T-helper 2 cell treated with Interferon-gamma antibody and Interleukin-4, amounts not matched to agents 5 μg/mL and 100 μg/mL, for 36 hours (primary cell): ENCODE measurements around the gene DENND6B.
"Not testable (repeated sequence)": the region's sequence is repeated elsewhere in the genome, so short reads cannot be mapped to it uniquely, and the experiment has no call there.

Source experiments
- DNase-seq: peaks from one replicate; pipeline ENCODE4 v3.0.0; 2021; ENCODE audit warnings: low spot score
- H3K27ac Mint-ChIP-seq: one replicate; pipeline ENCODE4 v1.8.0; 2021; ENCODE audit warnings: mild to moderate bottlenecking, mixed read lengths
- H3K27me3 Mint-ChIP-seq: one replicate; pipeline ENCODE4 v1.8.0; 2021; ENCODE audit warnings: low read depth, mixed read lengths
- H3K36me3 Mint-ChIP-seq: one replicate; pipeline ENCODE4 v1.8.0; 2021; ENCODE audit warnings: low read depth, mixed read lengths
- H3K4me1 Mint-ChIP-seq: one replicate; pipeline ENCODE4 v1.8.0; 2021; ENCODE audit warnings: low read depth, mixed read lengths
- H3K4me3 Mint-ChIP-seq: one replicate; pipeline ENCODE4 v1.8.0; 2022; ENCODE audit warnings: mild to moderate bottlenecking, moderate library complexity, mixed read lengths
- H3K9me3 Mint-ChIP-seq: one replicate; pipeline ENCODE4 v1.8.0; 2021; ENCODE audit warnings: mixed read lengths

Gene DENND6B

GRCh38 chr22:50326225-50326955, 422 bp downstream of the DENND6B start:
- Mint-ChIP-seq H3K9me3 (no peaks in the 10 kb centered on the region), H3K36me3 (no peaks in the 10 kb centered on the region), H3K4me3 (peak overlapping the region; percentile 84), H3K27me3 (peaks cover 20% of the 10 kb centered on the region), H3K4me1 (peaks cover 5% of the 10 kb centered on the region), H3K27ac (peak overlapping the region; percentile 70)
- no peak for DNase-seq

- peak overlapping the region; percentile 84 for H3K4me3 Mint-ChIP-seq
- no peaks in the 10 kb centered on the region for H3K9me3 Mint-ChIP-seq
- DNase-seq: no peak
- no peaks in the 10 kb centered on the region for H3K36me3 Mint-ChIP-seq
- H3K27ac Mint-ChIP-seq: no peak overlapping the region
- peaks cover 16% of the 10 kb centered on the region for H3K27me3 Mint-ChIP-seq
- peaks cover 5% of the 10 kb centered on the region for H3K4me1 Mint-ChIP-seq
Measured at GRCh38 chr22:50325444-50326224, 1.2 kb downstream of the DENND6B start.

- H3K27ac Mint-ChIP-seq: no peak overlapping the region
- H3K4me1 Mint-ChIP-seq: peaks cover 5% of the 10 kb centered on the region
- H3K9me3 Mint-ChIP-seq: no peaks in the 10 kb centered on the region
- H3K27me3 Mint-ChIP-seq: peaks cover 16% of the 10 kb centered on the region
- no peaks in the 10 kb centered on the region for H3K36me3 Mint-ChIP-seq
- H3K4me3 Mint-ChIP-seq: no peak overlapping the region
- no peak for DNase-seq
Measured at GRCh38 chr22:50323900-50324299, 2.9 kb downstream of the DENND6B start.

- not testable (repeated sequence) for H3K4me1 Mint-ChIP-seq
- H3K27me3 Mint-ChIP-seq: peaks cover 16% of the 10 kb centered on the region
Measured at GRCh38 chr22:50322382-50323104, 4.3 kb downstream of the DENND6B start.

GRCh38 chr22:50320671-50321325, 6.0 kb downstream of the DENND6B start:
- Mint-ChIP-seq H3K27ac (no peak overlapping the region), H3K36me3 (no peaks in the 10 kb centered on the region), H3K4me3 (no peak overlapping the region), H3K4me1 (peaks cover 1% of the 10 kb centered on the region), H3K9me3 (no peaks in the 10 kb centered on the region), H3K27me3 (peaks cover 11% of the 10 kb centered on the region)
- no peak for DNase-seq

More at GRCh38 chr22:50322382-50323104, 4.3 kb downstream of the DENND6B start:
- not testable (repeated sequence) for H3K27ac Mint-ChIP-seq, DNase-seq, H3K4me3 Mint-ChIP-seq, H3K36me3 Mint-ChIP-seq, H3K9me3 Mint-ChIP-seq

GRCh38 chr22:50320116-50320515, 6.7 kb downstream of the DENND6B start:
- Mint-ChIP-seq H3K4me1 (peaks cover 5% of the 10 kb centered on the region), H3K4me3 (no peak overlapping the region), H3K36me3 (no peaks in the 10 kb centered on the region), H3K9me3 (no peaks in the 10 kb centered on the region), H3K27ac (no peak overlapping the region), H3K27me3 (peaks cover 6% of the 10 kb centered on the region)
- no peak for DNase-seq

GRCh38 chr22:50319503-50319951, 7.3 kb downstream of the DENND6B start:
- H3K4me1 Mint-ChIP-seq: peaks cover 5% of the 10 kb centered on the region

GRCh38 chr22:50318698-50319411, 8.0 kb downstream of the DENND6B start:
- Mint-ChIP-seq H3K27ac (no peak overlapping the region), H3K4me3 (no peak overlapping the region), H3K4me1 (peaks cover 8% of the 10 kb centered on the region), H3K27me3 (no peaks in the 10 kb centered on the region), H3K9me3 (no peaks in the 10 kb centered on the region), H3K36me3 (no peaks in the 10 kb centered on the region)
- DNase-seq: no peak

More at GRCh38 chr22:50319503-50319951, 7.3 kb downstream of the DENND6B start:
- H3K9me3 Mint-ChIP-seq: no peaks in the 10 kb centered on the region
- no peak overlapping the region for H3K27ac Mint-ChIP-seq
- no peak for DNase-seq
- no peak overlapping the region for H3K4me3 Mint-ChIP-seq
- H3K27me3 Mint-ChIP-seq: no peaks in the 10 kb centered on the region
- no peaks in the 10 kb centered on the region for H3K36me3 Mint-ChIP-seq

- H3K27ac Mint-ChIP-seq: no peak overlapping the region
- no peak overlapping the region for H3K4me3 Mint-ChIP-seq
- H3K27me3 Mint-ChIP-seq: no peaks in the 10 kb centered on the region
- no peaks in the 10 kb centered on the region for H3K36me3 Mint-ChIP-seq
- peaks cover 8% of the 10 kb centered on the region for H3K4me1 Mint-ChIP-seq
- H3K9me3 Mint-ChIP-seq: no peaks in the 10 kb centered on the region
- no peak for DNase-seq
Measured at GRCh38 chr22:50318356-50318697, 8.5 kb downstream of the DENND6B start.

GRCh38 chr22:50317674-50318073, 9.1 kb downstream of the DENND6B start:
- Mint-ChIP-seq H3K9me3 (no peaks in the 10 kb centered on the region), H3K36me3 (no peaks in the 10 kb centered on the region), H3K27me3 (no peaks in the 10 kb centered on the region), H3K27ac (no peak overlapping the region), H3K4me3 (no peak overlapping the region), H3K4me1 (peaks cover 8% of the 10 kb centered on the region)
- DNase-seq: no peak

- no peak overlapping the region for H3K4me3 Mint-ChIP-seq
- no peaks in the 10 kb centered on the region for H3K36me3 Mint-ChIP-seq
- no peak for DNase-seq
- H3K27me3 Mint-ChIP-seq: no peaks in the 10 kb centered on the region
- no peaks in the 10 kb centered on the region for H3K9me3 Mint-ChIP-seq
- H3K27ac Mint-ChIP-seq: no peak overlapping the region
- peaks cover 8% of the 10 kb centered on the region for H3K4me1 Mint-ChIP-seq
Measured at GRCh38 chr22:50317178-50317577, 9.6 kb downstream of the DENND6B start.

GRCh38 chr22:50316114-50317065, 10.4 kb downstream of the DENND6B start:
- H3K27ac Mint-ChIP-seq: no peak overlapping the region
- H3K36me3 Mint-ChIP-seq: no peaks in the 10 kb centered on the region
- no peaks in the 10 kb centered on the region for H3K9me3 Mint-ChIP-seq
- H3K4me3 Mint-ChIP-seq: no peak overlapping the region
- DNase-seq: no peak
- H3K27me3 Mint-ChIP-seq: no peaks in the 10 kb centered on the region
- peaks cover 8% of the 10 kb centered on the region for H3K4me1 Mint-ChIP-seq
